HCEC 1CT (cell line): ENCODE measurements around the gene SHISA7.
"Not testable (repeated sequence)": the region's sequence is repeated elsewhere in the genome, so short reads cannot be mapped to it uniquely, and the experiment has no call there.

Source experiments
- DNase-seq: peaks from one replicate; pipeline ENCODE4 v3.0.0-alpha.2; 2017

Gene SHISA7

GRCh38 chr19:55409179-55409578 lies 33.9 kb downstream of the SHISA7 start:
- DNase-seq: not testable (repeated sequence)

GRCh38 chr19:55408533-55408872 lies 34.6 kb downstream of the SHISA7 start:
- no peak for DNase-seq

GRCh38 chr19:55407800-55408532 lies 35.1 kb downstream of the SHISA7 start:
- DNase-seq: peak; percentile 99

- not testable (repeated sequence) for DNase-seq
These were observed 35.6 kb downstream of the SHISA7 start, which contains the start of gene UBE2S for GRCh38 chr19:55407550-55407799. UBE2S (minus strand) TSS chr19:55407788; CDS start chr19:55407589, 199 bp downstream.

- no peak for DNase-seq
These were observed 36.1 kb downstream of the SHISA7 start for GRCh38 chr19:55406826-55407549.

GRCh38 chr19:55406091-55406825 lies 36.8 kb downstream of the SHISA7 start:
- DNase-seq: no peak

- no peak for DNase-seq
These were observed 37.5 kb downstream of the SHISA7 start for GRCh38 chr19:55405638-55406037.

GRCh38 chr19:55402509-55402908 lies 40.6 kb downstream of the SHISA7 start:
- DNase-seq: no peak

- DNase-seq: not testable (repeated sequence)
These were observed 41.7 kb downstream of the SHISA7 start for GRCh38 chr19:55401390-55401789.

- no peak for DNase-seq
These were observed 42.6 kb downstream of the SHISA7 start for GRCh38 chr19:55400281-55401087.

GRCh38 chr19:55398200-55398925 lies 44.7 kb downstream of the SHISA7 start:
- no peak for DNase-seq

- no peak for DNase-seq
These were observed 50.0 kb downstream of the SHISA7 start for GRCh38 chr19:55392820-55393761.

- peak; percentile 49 for DNase-seq
These were observed 51.1 kb downstream of the SHISA7 start for GRCh38 chr19:55391702-55392615.

GRCh38 chr19:55391191-55391670 lies 51.9 kb downstream of the SHISA7 start:
- DNase-seq: no peak

GRCh38 chr19:55390461-55390880 lies 52.6 kb downstream of the SHISA7 start:
- DNase-seq: no peak

- DNase-seq: no peak
These were observed 53.4 kb downstream of the SHISA7 start for GRCh38 chr19:55389386-55390317.

- no peak for DNase-seq
These were observed 55.2 kb downstream of the SHISA7 start for GRCh38 chr19:55387736-55388497.

- no peak for DNase-seq
These were observed 56.6 kb downstream of the SHISA7 start for GRCh38 chr19:55386493-55386971.
